HCT116 (cell line): Measurements from ENCODE around the gene RNF227. TPM values are rescaled to one million over a fixed set of nuclear protein-coding genes. Genes with fewer than 3 reads are reported as not detected.

Experiments used
- ATAC-seq: fragments of 200-7000 bp; cut with Tn5 transposase; 2 replicates; pipeline ENCODE4 v1.9.1; 2020; ENCODE audit warnings: mild to moderate bottlenecking, moderate library complexity
- BruUV-seq: library from RNA; stranded (reverse); fragments of 400-500 nt; replicated peaks from 2 replicates; lab custom pipeline; 2021; lab: Mats Ljungman, UMichigan
- CTCF ChIA-PET: fragments of 300-600 bp; sonication (Branson Sonifier 250); formaldehyde crosslinking; loops from one replicate; lab custom pipeline; 2021; ENCODE audit warnings: antibody characterized with exemption; lab: Charles Lee
- POLR2A ChIA-PET: fragments of 300-600, 350-600 bp; sonication (Branson Sonifier 250); formaldehyde crosslinking; loops from one replicate; lab custom pipeline; 2021; ENCODE audit warnings: antibody characterized with exemption; lab: Charles Lee
- RAD21 ChIA-PET, 2 experiments: fragments of 300-600 bp; sonication (Branson Sonifier 250); formaldehyde crosslinking; loops; one replicate each; lab custom pipeline; 2023; ENCODE audit warnings: low total read pairs in 2 of 2; ENCODE audit not compliant: uncharacterized antibody in 2 of 2, unreplicated experiment in 2 of 2, low non-redundant PET in 1 of 2; lab: Charles Lee
- DNase-seq: peaks from one replicate; pipeline ENCODE4 v3.0.0-alpha.2; 2010; ENCODE audit warnings: low read depth, low spot score
- H2AFZ ChIP-seq: fragments of 200-600 bp; shearing (Covaris generic), sonication (generic); 2 replicates; pipeline ENCODE4 v1.6.1; 2017; ENCODE audit warnings: low read depth, mixed run types, mixed read lengths, antibody characterized with exemption, low read length; ENCODE audit not compliant: poor library complexity, severe bottlenecking
- H3K27ac ChIP-seq: 2 replicates; pipeline ENCODE4 v1.5.1; 2012; ENCODE audit warnings: low read depth, low read length
- H3K27me3 ChIP-seq: fragments of 200-600 bp; sonication (generic); 2 replicates; pipeline ENCODE4 v1.6.1; 2016; ENCODE audit warnings: mixed run types, low read length, mixed read lengths; ENCODE audit not compliant: insufficient read depth
- H3K36me3 ChIP-seq, 2 experiments: fragments of 200-500 bp in 1 of 2; fragments of 200-600 bp in 1 of 2; sonication (Bioruptor generic) in 1 of 2; sonication (generic) in 1 of 2; 2 replicates each; pipeline versions ENCODE4 v1.5.1 to v1.6.1; 2014 to 2016; ENCODE audit warnings: low read length in 2 of 2, inconsistent platforms in 1 of 2, mixed read lengths in 1 of 2, mixed run types in 1 of 2; ENCODE audit not compliant: insufficient read depth in 2 of 2, control insufficient read depth in 1 of 2
- H3K4me1 ChIP-seq, 2 experiments: fragments of 200-600 bp in 1 of 2; sonication (generic) in 1 of 2; 2 replicates each; pipeline versions ENCODE4 v1.5.1 to v1.6.1; 2012 to 2017; ENCODE audit warnings: low read length in 2 of 2, inconsistent platforms in 1 of 2, mild to moderate bottlenecking in 1 of 2, mixed read lengths in 1 of 2, mixed run types in 1 of 2, moderate library complexity in 1 of 2; ENCODE audit not compliant: insufficient read depth in 2 of 2, control insufficient read depth in 1 of 2
- H3K4me2 ChIP-seq: fragments of 200-600 bp; sonication (generic); 2 replicates; pipeline ENCODE4 v1.6.1; 2017; ENCODE audit warnings: mixed run types, low read length, mixed read lengths
- H3K4me3 ChIP-seq, 2 experiments: fragments of 200-600 bp in 1 of 2; sonication (generic) in 1 of 2; replicated peaks in 1 of 2; 2 replicates each; pipeline ENCODE4 v1.5.1; 2011 to 2016; ENCODE audit warnings: low read length in 2 of 2, control low read depth in 1 of 2, low read depth in 1 of 2, mild to moderate bottlenecking in 1 of 2, mixed read lengths in 1 of 2, mixed run types in 1 of 2
- H3K79me2 ChIP-seq: fragments of 200-600 bp; sonication (generic); 2 replicates; pipeline ENCODE4 v1.6.1; 2017; ENCODE audit warnings: mild to moderate bottlenecking, mixed run types, low read length, moderate library complexity, mixed read lengths; ENCODE audit not compliant: insufficient read depth
- H3K9ac ChIP-seq: fragments of 200-600 bp; sonication (generic); 2 replicates; pipeline ENCODE4 v1.6.1; 2016; ENCODE audit warnings: low read length, mixed read lengths
- H3K9me2 ChIP-seq: fragments of 200-600 bp; sonication (generic), shearing (Covaris generic); 2 replicates; pipeline ENCODE4 v1.6.1; 2017; ENCODE audit warnings: mixed run types, mild to moderate bottlenecking, moderate library complexity; ENCODE audit not compliant: insufficient read depth
- H3K9me3 ChIP-seq, 2 experiments: fragments of 200-500 bp in 1 of 2; fragments of 200-600 bp in 1 of 2; sonication (Bioruptor generic) in 1 of 2; sonication (generic) in 1 of 2; 2 replicates each; pipeline ENCODE4 v1.6.1; 2014 to 2017; ENCODE audit warnings: low read length in 2 of 2, mixed read lengths in 2 of 2, inconsistent platforms in 1 of 2, low read depth in 1 of 2, mild to moderate bottlenecking in 1 of 2, mixed run types in 1 of 2, moderate library complexity in 1 of 2; ENCODE audit not compliant: control insufficient read depth in 1 of 2, insufficient read depth in 1 of 2
- H4K20me1 ChIP-seq: fragments of 200-600 bp; sonication (generic), shearing (Covaris generic); 2 replicates; pipeline ENCODE4 v1.6.1; 2017; ENCODE audit warnings: mixed run types, mild to moderate bottlenecking, moderate library complexity; ENCODE audit not compliant: insufficient read depth
- ATF3 ChIP-seq: IDR thresholded peaks from 2 replicates; pipeline ENCODE4 v1.6.1; 2012
- CBX3 ChIP-seq: IDR thresholded peaks from 2 replicates; pipeline ENCODE4 v1.6.1; 2012; ENCODE audit warnings: low read depth
- CEBPB ChIP-seq: IDR thresholded peaks from 2 replicates; pipeline ENCODE4 v1.6.1; 2012; ENCODE audit warnings: low read depth
- CTCF ChIP-seq, 3 experiments: fragments of 200-600 bp in 1 of 3; sonication (generic) in 1 of 3; IDR thresholded peaks in 2 of 3; conservative IDR thresholded peaks in 1 of 3; 2 replicates each; pipeline ENCODE4 v1.5.1; 2012 to 2017; ENCODE audit warnings: low read depth in 2 of 3, low read length in 2 of 3, antibody characterized with exemption in 1 of 3, borderline replicate concordance in 1 of 3, control low read depth in 1 of 3, mild to moderate bottlenecking in 1 of 3, mixed read lengths in 1 of 3, mixed run types in 1 of 3, moderate library complexity in 1 of 3; ENCODE audit not compliant: insufficient read depth in 1 of 3
- ELF1 ChIP-seq: IDR thresholded peaks from 2 replicates; pipeline ENCODE4 v1.6.1; 2012; ENCODE audit warnings: low read depth, borderline replicate concordance
- EZH2phosphoT487 ChIP-seq: fragments of 200-600 bp; IDR thresholded peaks from 2 replicates; pipeline ENCODE4 v1.6.1; 2018; ENCODE audit warnings: antibody characterized with exemption, borderline replicate concordance
- FOSL1 ChIP-seq: IDR thresholded peaks from 2 replicates; pipeline ENCODE4 v1.6.1; 2012; ENCODE audit warnings: low read depth
- MAX ChIP-seq: IDR thresholded peaks from 2 replicates; pipeline ENCODE4 v1.6.1; 2012
- POLR2A ChIP-seq: IDR thresholded peaks from 2 replicates; pipeline ENCODE4 v1.7.0; 2011; ENCODE audit warnings: borderline replicate concordance; ENCODE audit not compliant: insufficient read depth, insufficient read length; ENCODE audit errors: extremely low read depth
- RAD21 ChIP-seq: IDR thresholded peaks from 2 replicates; pipeline ENCODE4 v1.6.1; 2012; ENCODE audit warnings: low read depth, mild to moderate bottlenecking
- SIN3A ChIP-seq: IDR thresholded peaks from 2 replicates; pipeline ENCODE4 v1.6.1; 2012; ENCODE audit warnings: low read depth
- SRF ChIP-seq: IDR thresholded peaks from 2 replicates; pipeline ENCODE4 v1.6.1; 2012; ENCODE audit warnings: low read depth
- TCF7L2 ChIP-seq: IDR thresholded peaks from 2 replicates; pipeline ENCODE4 v1.7.0; 2011; ENCODE audit warnings: borderline replicate concordance, inconsistent platforms; ENCODE audit not compliant: insufficient read depth, insufficient read length; ENCODE audit errors: extremely low read depth
- ZFX ChIP-seq: fragments of 450-650 bp; IDR thresholded peaks from 2 replicates; pipeline ENCODE4 v1.6.1; 2017
- intact Hi-C: fragments of 100-400 bp; cut with micrococcal nuclease; formaldehyde crosslinking; loops from 2 replicates; pipeline ENCODE4 v1.10.0; 2022
- total RNA-seq: library from RNA; stranded (reverse); gene quantifications from one replicate; pipeline ENCODE4 v1.2.1, GENCODE V29; 2021; ENCODE audit not compliant: unreplicated experiment
- TF ChIP-seq, protein P1 (sequence below): IDR thresholded peaks from 2 replicates; pipeline ENCODE4 v1.6.1; 2011; ENCODE audit warnings: mild to moderate bottlenecking, low read length, moderate library complexity; ENCODE audit not compliant: insufficient replicate concordance; ENCODE audit errors: extremely low read depth

RNF227 gene
- total RNA-seq, 1 experiment from 2014 or later = 0.74 TPM

- TF ChIP-seq, protein P1, sequence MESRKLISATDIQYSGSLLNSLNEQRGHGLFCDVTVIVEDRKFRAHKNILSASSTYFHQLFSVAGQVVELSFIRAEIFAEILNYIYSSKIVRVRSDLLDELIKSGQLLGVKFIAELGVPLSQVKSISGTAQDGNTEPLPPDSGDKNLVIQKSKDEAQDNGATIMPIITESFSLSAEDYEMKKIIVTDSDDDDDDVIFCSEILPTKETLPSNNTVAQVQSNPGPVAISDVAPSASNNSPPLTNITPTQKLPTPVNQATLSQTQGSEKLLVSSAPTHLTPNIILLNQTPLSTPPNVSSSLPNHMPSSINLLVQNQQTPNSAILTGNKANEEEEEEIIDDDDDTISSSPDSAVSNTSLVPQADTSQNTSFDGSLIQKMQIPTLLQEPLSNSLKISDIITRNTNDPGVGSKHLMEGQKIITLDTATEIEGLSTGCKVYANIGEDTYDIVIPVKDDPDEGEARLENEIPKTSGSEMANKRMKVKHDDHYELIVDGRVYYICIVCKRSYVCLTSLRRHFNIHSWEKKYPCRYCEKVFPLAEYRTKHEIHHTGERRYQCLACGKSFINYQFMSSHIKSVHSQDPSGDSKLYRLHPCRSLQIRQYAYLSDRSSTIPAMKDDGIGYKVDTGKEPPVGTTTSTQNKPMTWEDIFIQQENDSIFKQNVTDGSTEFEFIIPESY = no peak
- no peak for TF ChIP-seq EZH2phosphoT487
These were observed 11.5 kb upstream of the RNF227 start (continued) for GRCh38 chr17:7927596-7927995.

- H3K9me3 ChIP-seq = no peaks in the 10 kb centered on the region
- H3K36me3 ChIP-seq = no peaks in the 10 kb centered on the region
- CTCF ChIA-PET = no interaction called here
- H3K79me2 ChIP-seq = no peaks in the 10 kb centered on the region
- H3K9me2 ChIP-seq = no peaks in the 10 kb centered on the region
- no peak overlapping the region for H3K4me2 ChIP-seq
- TF ChIP-seq SRF = no peak
- TF ChIP-seq SIN3A = no peak
- no peak for TF ChIP-seq ZFX
- TF ChIP-seq FOSL1 = no peak
- no peak for TF ChIP-seq POLR2A
- no peak for TF ChIP-seq CTCF (IDR thresholded peaks at IDR 0.05 in 2 of 3, conservative IDR thresholded peaks at IDR 0.05 in 1 of 3; ENCODE audit: borderline replicate concordance in 1 of 3, insufficient read depth in 1 of 3, low read depth in 2 of 3, low read length in 2 of 3)
- TF ChIP-seq ATF3 = no peak
- no peak for TF ChIP-seq MAX
- no peak for TF ChIP-seq ELF1
- TF ChIP-seq, protein P1 = no peak
- no peak for TF ChIP-seq RAD21
- TF ChIP-seq CBX3 = no peak
- TF ChIP-seq TCF7L2 = no peak
- no peak for TF ChIP-seq CEBPB
- TF ChIP-seq, all 23 proteins: peak for 0
- RAD21 ChIA-PET = no interaction called here
- no peak overlapping the region for H2AFZ ChIP-seq
- intact Hi-C loops = no loop called here
- no TSS peak for BruUV-seq
- no peak for ATAC-seq
- H3K4me1 ChIP-seq = peaks cover 0 to 4% of the 10 kb centered on the region in 2 experiments; a peak in 1 of 4 replicates
- H3K27ac ChIP-seq = no peak overlapping the region
- no peak overlapping the region for H3K4me3 ChIP-seq
- no peak for DNase-seq
- no peaks in the 10 kb centered on the region for H3K27me3 ChIP-seq
- H4K20me1 ChIP-seq = no peaks in the 10 kb centered on the region
- POLR2A ChIA-PET = interaction anchor here (1.0 kb wide), 1 partner anchor 9 kb away, joined by 3 read pairs; the partner anchor contains the start of genes CNTROB and TRAPPC1
- no peak overlapping the region for H3K9ac ChIP-seq
These were observed 6.9 kb upstream of the RNF227 start for GRCh38 chr17:7922845-7923628.
